Activated T-helper 1 cell treated with anti-CD3 and anti-CD28 coated beads, Interleukin-2, amount 50 U/mL, for 16 hours (primary cell): ENCODE data around the gene CDKN2C.
"Not testable (repeated sequence)": the region's sequence is repeated elsewhere in the genome, so short reads cannot be mapped to it uniquely, and the experiment has no call there.

ENCODE experiments used
- DNase-seq, 2 donors: peaks; one replicate each; pipeline ENCODE4 v3.0.0-alpha.2; 2020; ENCODE audit warnings: low read depth in 1 of 2, low spot score in 1 of 2

The CDKN2C gene

DNA sequence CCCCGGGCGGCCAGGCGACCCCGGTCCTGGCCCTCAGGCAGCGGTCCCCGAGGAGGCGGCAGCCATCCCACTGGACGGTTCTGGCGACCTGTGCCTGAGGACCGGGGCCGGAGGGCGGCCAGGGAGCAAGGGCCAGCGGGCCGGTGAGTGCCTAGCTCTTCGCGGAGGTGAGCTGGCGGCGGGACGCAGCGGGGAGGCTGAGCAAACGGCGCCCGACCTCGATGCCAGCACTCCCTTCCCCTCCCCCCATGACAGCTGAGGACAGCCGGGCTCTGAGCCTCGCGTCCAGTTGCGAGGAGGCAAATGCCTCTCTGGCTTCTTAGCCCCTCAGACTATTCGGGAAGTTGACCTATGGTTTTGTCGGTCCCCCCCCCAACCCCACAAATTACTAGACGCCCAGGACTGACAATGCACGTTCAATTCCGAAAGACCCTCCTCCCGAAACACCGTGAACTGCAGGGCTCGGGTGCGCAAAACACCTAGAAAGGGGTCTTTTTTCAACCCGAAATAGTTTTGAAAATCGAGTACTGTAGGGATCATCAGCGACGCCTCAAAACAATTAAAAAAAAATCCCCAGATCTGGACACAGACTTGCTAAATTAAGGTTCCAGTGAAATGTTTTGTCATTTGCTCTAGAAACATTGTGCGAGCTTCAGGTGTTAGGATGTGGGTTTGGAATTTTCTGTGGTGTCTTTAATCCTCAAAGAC, 8.3 kb downstream of the CDKN2C start:
- DNase-seq = peak in 1 of 2 donors; percentile 12

DNA sequence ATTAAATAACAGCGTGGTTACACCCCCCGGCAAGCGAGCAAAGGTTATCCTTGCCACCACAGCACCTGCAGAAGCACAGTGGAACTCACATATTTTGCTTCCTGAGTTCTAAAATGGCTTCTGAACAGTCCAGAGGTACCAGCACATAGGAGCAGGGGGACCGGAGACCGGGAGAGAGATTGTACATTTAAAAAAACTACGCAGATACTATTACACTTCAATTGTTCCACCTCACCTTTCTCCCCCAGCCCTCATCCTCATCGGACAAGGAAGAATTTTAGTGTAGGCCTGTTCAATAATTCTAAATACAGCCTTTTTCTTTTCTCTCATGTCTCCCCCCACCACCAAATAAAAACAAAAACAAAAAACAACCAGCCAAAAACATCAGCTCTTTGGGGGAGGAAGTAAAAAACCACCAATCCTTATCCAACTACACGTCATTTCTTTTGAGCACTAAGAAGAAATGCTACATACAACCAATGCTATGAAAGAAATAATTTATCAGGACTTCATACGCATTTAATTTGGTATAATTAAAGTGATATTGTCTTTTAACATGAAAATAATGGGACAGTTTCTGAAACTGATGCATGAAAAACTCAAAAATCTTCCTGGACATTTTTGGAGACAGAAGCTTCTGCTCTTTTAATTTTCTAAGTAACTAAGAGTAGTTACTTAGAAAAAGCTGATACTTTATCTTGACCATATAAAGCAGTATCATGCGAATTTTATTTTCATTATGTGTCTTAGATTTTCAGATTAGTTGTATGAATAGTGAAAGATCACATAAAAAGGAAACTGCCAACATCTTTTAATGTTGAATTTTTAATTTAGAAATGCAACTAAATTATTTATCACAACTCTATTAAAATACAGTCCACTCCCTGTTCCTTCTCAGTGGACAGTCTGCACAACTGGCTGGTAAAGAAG, 9.1 kb downstream of the CDKN2C start:
- DNase-seq = no peak

DNA sequence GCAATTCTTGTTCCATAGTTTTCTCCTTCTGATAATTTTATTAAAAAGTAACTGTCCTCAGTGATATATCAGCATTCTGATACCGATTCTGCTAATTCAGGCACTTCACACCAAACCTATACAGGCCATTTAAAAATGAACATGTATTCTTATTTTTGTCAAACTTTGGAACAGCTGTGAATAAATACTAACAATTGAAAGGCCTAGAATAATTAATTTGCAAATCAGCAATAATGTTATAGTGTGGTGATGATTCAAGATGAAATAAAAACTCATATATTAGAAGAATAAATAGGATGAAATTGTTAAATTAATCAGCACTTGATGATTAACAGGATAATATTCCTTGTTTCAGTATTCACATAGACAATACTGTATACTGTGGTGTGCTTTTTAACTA, 9.9 kb downstream of the CDKN2C start:
- no peak for DNase-seq

DNA sequence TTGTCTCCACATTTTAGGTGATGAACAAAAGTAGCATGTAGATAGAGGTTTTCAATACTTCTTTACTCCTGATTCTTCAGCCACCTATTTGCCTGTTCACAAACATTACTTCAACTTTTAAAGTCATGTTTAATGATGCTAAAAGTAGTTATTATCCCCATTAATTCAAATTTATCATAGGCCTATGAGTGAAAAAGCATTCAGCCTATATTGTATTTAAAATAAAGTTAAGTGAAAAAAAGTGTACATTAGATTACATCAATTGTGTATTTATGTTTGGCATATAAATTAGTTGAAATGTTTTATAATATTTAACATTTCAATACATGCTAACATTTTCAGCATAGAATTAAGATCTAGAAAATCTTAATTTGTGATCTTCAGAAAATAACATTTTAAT, 10.5 kb downstream of the CDKN2C start:
- DNase-seq = no peak

DNA sequence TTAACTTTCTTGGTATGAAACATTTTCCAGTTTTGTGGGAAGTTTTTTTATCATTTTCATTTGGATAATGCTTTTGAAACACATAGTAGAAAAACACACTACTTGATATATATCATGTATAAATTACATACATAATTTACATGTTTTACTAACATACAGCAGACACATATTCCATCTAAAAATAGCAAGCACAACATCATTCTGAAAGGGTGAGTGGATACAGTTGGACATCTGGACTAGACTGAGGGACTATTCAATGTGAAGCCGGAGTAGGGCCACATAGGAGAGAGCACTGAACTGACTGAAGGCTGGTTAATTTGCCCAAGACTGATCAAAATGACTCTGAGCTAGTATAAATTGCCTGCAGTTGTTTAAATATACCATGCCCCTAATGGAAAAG, 11.7 kb downstream of the CDKN2C start:
- no peak for DNase-seq

DNA sequence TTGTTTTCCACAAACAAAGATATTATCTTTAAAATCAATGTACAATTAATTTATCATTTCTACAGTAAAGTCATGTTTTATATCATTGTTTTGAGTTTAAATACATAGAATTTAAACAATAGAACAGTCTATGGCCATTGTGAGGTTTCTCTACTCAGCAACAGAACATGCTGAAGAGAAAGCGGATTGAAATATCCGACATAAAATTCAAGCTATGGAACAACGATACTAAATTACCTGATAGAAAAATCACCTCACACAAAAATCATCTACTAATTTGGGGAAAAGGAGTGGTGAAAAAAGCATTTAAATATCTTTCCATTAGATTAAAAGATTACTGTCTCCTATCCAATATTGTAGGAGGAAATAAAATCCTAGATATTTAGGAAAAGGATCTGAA, 12.6 kb downstream of the CDKN2C start:
- no peak for DNase-seq

DNA sequence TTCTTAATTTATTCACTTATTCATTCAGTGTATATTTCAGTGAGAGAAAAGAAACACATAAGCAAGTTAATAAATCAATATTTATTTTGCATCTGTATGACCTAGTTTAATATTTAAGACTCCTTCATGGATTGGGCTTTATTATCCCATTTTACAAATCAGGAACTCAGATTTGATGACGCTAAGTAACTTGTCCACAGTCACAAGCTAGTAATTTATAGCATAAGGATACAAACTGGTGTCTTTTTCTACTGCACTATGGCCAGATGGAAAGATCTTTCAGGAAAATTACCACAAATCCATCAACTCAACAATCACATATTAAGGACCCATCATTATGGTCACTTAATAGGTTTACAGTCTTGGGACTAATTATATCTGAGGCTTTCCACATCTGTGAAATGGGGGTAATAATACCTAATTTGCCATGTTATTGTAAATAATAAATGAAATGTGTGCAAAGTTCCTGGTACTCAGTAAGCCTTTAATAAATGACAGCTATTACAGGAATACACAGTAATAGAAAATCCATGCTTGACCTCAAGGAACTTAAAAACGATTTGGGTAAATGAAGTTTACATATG, 13.3 kb downstream of the CDKN2C start:
- DNase-seq = no peak

DNA sequence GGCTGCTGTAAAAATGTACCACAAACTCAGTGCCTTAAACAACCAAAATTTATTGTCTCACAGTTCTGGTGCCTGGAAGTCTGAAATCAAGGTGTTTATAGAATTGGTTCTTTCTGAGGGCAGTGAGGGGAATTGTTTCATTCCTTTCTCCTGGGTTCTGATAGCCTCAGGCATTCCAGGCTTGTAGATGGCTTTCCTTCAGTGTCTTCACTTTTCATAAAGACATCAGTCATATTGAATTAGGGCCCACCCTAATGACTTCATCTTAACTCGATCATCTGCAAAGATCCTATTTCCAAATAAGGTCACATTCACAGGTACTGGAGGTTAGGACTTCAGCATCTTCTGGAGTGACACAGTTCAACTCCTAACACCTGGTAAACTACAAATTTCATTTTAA, 15.0 kb downstream of the CDKN2C start:
- DNase-seq = no peak

DNA sequence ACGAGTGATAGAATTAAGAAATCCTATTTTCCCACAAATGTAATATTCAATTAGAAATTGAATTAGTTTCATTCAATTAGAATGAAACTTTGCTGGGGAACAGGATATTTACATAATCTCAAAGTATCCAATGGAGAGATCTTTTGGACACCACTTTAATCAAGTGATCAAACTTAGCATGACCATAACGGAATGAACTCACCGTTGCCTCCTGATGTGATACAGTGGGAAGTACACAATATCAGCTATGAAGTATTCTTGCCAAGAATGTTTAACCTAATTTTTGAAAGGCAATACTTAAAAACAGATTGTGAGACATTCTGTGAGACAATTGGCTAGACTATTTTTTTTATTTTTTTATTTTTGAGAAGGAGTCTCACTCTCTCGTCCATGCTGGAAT, 16.6 kb downstream of the CDKN2C start:
- no peak for DNase-seq

DNA sequence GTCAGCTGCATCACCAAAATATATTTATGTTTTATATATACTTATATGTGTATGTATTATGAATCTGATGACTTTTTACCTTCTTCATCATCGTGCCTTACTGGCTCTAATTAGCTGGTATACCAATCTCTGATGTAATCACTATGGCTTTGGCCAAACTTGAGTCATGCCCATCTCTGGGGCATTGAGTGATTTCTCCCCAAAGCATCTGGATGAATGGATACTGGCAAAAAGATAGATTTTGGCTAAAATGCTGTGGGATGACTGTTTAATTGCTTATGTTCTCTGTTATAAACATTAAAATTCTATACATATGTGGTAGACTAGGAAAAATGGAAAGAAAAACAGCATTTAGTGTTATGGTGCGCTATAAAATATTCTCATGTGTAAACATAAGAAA, 19.6 kb downstream of the CDKN2C start:
- no peak for DNase-seq

DNA sequence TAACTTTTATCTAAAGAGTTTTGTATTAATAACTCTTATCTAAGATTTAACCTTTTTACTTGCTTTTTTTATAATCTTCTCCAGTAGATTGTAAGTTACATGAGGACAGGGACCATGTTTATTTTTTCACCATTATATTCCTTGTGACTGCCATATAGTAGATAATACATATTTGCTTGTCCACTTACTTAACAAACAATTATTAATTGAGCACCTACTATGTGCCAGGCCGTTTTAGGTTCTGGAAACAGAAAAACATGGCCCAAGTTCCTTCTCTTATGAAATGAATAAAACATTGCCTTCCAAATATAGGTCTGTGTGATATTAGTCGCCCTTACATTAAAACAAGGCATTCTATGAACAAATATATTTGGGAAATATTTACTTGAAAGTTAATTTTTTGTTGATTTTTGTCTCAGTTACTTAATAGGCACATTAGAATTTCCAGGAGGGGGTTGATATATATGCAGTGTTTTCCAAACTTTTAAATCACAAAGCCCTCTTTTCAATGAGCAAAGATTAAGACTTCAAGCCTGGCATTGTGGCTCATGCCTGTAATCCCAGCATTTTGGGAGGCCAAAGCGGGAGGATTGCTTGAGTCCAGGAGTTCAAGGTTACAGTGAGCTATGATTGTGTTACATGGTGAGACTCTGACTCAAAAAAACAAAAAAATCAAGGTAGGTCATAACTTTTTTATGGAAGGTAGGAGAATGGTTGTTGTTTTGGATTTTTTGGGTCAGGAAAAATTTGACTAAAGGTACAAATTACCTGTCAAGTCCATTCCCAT, 22.7 kb downstream of the CDKN2C start:
- DNase-seq = no peak

DNA sequence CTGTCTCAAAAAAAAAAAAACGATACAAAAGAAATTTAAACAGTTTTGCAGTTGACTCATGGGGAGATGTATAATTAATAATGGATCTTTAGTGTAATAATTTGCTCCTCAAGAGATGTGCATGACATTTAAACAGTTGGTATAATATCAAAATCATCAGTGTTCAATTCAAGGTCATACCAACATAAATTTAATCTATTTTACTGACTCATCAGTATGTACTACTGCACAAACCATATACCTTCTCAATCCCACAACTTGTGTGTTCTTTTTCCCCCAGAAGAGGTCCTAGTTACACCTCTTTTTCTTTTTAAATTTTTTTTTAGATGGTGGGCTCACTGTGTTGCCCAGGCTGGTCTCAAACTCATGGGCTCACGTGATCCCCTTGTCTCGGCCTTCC, 23.6 kb downstream of the CDKN2C start:
- DNase-seq = no peak

DNA sequence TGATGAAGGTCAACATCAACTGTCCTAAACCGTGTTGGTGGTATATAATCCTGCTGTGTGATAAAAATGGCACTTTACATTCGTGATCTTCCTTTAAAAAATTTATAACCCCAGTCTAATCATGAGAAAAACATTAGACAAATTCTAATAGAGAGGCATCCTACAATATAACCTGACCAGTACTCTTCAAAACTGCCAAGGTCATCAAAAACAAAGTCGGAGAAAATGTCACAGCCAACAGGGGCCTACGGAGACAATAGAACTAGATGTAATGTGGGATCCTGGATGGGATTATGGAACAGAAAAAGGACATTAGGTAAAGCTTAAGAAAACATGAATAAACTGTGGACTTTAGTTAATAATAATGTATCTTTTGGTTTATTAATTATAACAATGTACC, 25.0 kb downstream of the CDKN2C start:
- no peak for DNase-seq

DNA sequence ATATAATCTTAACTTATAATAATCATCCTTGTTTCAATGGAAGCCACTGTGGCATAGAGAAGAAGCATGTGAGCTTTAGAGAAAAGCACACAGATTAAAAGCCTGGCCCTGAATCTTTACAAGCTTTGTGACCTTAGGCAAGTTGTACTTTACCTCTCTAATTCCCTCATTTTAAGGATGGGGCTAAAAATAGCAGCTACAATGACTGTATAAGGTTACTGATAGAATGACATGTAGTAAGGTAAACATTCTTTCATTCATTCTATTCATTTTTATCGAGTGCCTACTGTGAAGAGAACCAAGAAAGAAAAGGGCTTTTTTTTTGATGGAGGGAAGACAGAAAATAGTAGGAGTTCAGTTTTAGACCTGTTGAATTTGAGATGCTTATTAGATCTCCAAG, 25.6 kb downstream of the CDKN2C start:
- DNase-seq = no peak

DNA sequence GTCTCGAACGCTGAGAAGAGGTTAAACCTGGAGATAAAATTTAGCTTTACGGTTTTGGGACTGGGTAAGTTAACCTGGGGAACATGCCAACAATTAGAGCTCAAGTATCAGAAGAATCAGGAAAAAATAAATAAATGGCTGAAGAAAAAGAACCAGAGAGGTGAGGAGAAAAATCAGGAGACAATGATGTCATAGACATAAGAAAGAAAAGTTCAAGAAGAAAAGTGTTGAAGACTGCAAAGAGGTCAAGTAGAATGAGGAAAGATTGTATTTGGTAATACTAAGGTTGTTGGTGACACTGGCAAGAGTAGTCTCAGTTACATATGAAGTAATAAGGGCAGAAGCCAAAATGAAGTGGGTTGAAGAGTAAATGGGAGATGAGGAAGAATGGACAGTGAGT, 26.0 kb downstream of the CDKN2C start:
- no peak for DNase-seq

DNA sequence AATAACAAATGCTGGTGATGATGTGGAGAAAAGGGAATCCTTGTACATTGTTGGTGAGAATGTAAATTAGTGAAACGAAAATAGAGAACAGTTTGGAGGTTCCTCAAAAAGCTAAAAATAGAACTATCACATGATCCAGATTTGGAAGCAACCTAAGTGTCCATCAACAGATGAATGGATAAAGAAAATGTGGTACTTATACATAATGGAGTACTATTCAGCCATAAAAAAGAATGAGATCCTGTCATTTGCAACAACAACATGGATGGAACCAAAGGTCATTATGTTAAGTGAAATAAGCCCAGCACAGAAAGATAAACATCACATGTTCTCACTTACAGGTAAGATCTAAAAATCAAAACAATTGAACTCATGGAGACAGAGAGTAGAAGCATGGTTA, 29.3 kb downstream of the CDKN2C start:
- not testable (repeated sequence) for DNase-seq

DNA sequence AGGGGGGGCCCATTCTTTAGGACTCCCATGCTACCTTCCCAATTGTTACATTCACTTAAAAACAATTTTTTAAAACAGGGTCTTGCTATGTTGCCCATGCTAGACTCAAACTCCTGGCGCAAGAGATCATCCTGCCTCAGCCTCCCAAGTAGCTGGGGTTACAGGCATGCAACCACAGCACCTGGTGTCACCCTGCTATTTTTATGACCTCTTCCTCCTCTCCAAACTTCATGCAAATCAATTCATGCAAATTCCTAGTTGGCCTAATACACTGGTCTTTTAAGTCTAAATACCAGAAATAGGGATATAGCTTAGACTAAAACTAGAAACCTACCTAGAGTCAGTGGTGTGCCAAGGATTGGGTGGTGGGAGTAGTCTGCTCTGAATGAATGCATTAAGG, 30.1 kb downstream of the CDKN2C start:
- no peak for DNase-seq

DNA sequence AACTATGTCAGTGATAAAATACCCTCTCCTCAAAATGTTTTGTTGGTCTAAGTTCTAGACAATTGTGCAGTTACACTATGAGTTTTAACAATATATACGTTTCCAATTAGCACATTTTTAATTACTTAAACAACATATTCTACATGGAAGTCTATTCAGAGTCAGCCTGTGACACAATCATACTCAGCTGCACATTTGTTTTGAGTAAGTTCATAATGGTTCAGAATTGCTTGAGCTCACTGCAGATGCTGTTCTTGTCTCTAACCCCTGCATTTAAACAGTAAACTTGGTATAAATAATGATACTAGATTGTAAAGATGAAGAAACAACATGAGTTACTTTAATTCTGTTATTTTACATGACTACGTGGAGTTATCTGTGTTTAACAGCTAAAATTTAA, 30.6 kb downstream of the CDKN2C start:
- no peak for DNase-seq

DNA sequence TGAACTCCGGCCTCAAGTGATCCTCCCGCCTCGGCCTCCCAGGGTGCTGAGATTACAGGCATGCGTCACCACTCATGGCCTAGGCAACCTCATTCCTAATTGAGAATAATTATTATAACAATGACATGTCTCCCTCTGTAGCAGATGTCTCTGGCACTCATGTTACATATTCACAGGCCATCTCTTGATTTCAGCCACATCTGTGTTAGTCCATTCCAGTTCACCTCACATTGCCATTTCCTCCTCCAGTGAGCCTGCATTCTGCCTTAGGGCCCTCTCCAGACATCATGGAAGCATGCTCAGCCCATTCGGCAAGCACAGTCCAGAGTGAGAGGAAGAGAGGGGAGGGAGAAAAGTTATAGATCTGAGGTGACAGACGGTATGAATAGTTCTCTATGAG, 32.5 kb downstream of the CDKN2C start:
- DNase-seq = no peak

DNA sequence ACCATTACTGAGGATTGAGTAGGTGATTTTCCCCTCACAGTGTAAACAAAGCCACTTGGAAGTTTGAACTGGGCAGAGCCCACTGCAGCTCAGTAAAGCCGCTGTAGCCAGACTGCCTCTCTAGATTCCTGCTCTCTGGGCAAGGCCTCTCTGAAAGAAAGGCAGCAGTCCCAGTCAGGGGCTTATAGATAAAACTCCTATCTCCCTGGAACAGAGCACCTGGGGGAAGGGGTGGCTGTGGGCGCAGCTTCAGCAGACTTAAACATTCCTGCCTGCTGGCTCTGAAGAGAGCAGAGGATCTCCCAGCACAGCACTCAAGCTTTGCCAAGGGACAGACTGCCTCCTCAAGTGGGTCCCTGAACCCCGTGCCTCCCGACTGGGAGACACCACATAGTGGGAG, 35.5 kb downstream of the CDKN2C start:
- not testable (repeated sequence) for DNase-seq

DNA sequence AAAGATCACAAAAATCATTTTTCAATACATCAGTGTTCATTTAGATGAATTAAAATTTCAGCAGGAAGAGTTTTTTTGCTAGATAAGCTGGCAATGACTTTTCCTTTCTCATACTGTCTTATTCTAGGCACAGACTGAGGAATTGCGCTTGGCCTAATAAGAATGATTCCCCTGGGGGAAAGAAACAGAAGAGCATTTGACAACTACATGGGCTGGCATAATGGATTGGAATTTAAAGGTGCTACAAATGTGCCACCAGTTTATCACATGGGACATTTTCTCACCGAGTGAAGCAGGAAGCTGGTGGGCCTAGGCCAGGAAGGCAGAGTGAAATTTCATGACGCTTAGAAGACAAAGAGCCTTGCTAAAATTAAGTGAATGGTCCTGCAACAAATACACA, 39.3 kb downstream of the CDKN2C start:
- DNase-seq = no peak
